ENCODE results near the gene RTN4. TPM values are rescaled to one million over a fixed set of nuclear protein-coding genes. Genes with fewer than 3 reads are reported as not detected.
"Not testable (repeated sequence)": the region's sequence is repeated elsewhere in the genome, so short reads cannot be mapped to it uniquely, and the experiment has no call there.

Gene RTN4
- total and polyA plus RNA-seq, 2 experiments from 2014 or later, result 218 to 221 TPM

- Mint-ChIP-seq H3K27ac (0 out of 2 replicates have a peak overlapping the region, but pooled peaks have one; percentile 13), H3K27me3 (ENCODE audit: insufficient read depth, low read depth, poor library complexity) (no peaks in the 10 kb centered on the region), H3K4me3 (no peak overlapping the region), H3K4me1 (peaks cover 35% of the 10 kb centered on the region), H3K9me3 (no peaks in the 10 kb centered on the region), H3K36me3 (ENCODE audit: low read depth) (no peaks in the 10 kb centered on the region)
- Histone ChIP-seq H3K4me2 (no peak overlapping the region), H3K27me3 (ENCODE audit: insufficient read depth) (no peaks in the 10 kb centered on the region), H3K27ac (ENCODE audit: low read depth) (no peak overlapping the region), H4K20me1 (replicated peaks; ENCODE audit: insufficient read depth) (peaks cover 49% of the 10 kb centered on the region), H3K4me3 (no peak overlapping the region), H2AFZ (no peak overlapping the region), H3K4me1 (ENCODE audit: insufficient read depth) (peaks cover 35% of the 10 kb centered on the region), H3K36me3 (ENCODE audit: insufficient read depth) (no peaks in the 10 kb centered on the region; the same call in 1 of the 2 replicates), H3K79me2 (replicated peaks; ENCODE audit: insufficient read depth) (peaks cover 100% of the 10 kb centered on the region), H3F3A (replicated peaks; ENCODE audit: low read depth) (no peaks in the 10 kb centered on the region), H3K9me2 (ENCODE audit: insufficient read depth) (no peaks in the 10 kb centered on the region)
- DNase-seq (ENCODE audit: low spot score) (peak; percentile 55), ATAC-seq (peak; percentile 79)
- TF ChIP-seq POLR2AphosphoS5 (IDR thresholded peaks at IDR 0.05; ENCODE audit: low read depth) (no peak), ETS1 (IDR thresholded peaks at IDR 0.05) (no peak), NANOG (IDR thresholded peaks at IDR 0.05; ENCODE audit: borderline replicate concordance) (no peak)
- TF ChIP-seq, protein P1, sequence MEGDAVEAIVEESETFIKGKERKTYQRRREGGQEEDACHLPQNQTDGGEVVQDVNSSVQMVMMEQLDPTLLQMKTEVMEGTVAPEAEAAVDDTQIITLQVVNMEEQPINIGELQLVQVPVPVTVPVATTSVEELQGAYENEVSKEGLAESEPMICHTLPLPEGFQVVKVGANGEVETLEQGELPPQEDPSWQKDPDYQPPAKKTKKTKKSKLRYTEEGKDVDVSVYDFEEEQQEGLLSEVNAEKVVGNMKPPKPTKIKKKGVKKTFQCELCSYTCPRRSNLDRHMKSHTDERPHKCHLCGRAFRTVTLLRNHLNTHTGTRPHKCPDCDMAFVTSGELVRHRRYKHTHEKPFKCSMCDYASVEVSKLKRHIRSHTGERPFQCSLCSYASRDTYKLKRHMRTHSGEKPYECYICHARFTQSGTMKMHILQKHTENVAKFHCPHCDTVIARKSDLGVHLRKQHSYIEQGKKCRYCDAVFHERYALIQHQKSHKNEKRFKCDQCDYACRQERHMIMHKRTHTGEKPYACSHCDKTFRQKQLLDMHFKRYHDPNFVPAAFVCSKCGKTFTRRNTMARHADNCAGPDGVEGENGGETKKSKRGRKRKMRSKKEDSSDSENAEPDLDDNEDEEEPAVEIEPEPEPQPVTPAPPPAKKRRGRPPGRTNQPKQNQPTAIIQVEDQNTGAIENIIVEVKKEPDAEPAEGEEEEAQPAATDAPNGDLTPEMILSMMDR (conservative IDR thresholded peaks at IDR 0.05; ENCODE audit: low read depth in 2 of 2), result peak; percentile 37 to 57
Observed at GRCh38 chr2:54997826-54998225, 52.4 kb downstream of the RTN4 start.

- H3K4me3 ChIP-seq, result no peak overlapping the region
- no peaks in the 10 kb centered on the region for H3K27me3 Mint-ChIP-seq (ENCODE audit: insufficient read depth, low read depth, poor library complexity)
- no peak overlapping the region for H3K27ac ChIP-seq (ENCODE audit: low read depth)
- TF ChIP-seq EZH2 (IDR thresholded peaks at IDR 0.05; ENCODE audit: low read depth, unreplicated experiment) (no peak), JUNB (IDR thresholded peaks at IDR 0.05; ENCODE audit: unreplicated experiment) (no peak), ZNF331 (CRISPR knock-in tag; IDR thresholded peaks at IDR 0.05; ENCODE audit: low read depth) (no peak), ZNF114 (CRISPR knock-in tag; IDR thresholded peaks at IDR 0.05) (no peak), EZH2phosphoT487 (IDR thresholded peaks at IDR 0.05; ENCODE audit: unreplicated experiment) (no peak), POLR2AphosphoS5 (IDR thresholded peaks at IDR 0.05; ENCODE audit: low read depth) (no peak), NANOG (IDR thresholded peaks at IDR 0.05; ENCODE audit: borderline replicate concordance) (no peak), STAT1 (IDR thresholded peaks at IDR 0.05; ENCODE audit: unreplicated experiment) (no peak), CREB1 (CRISPR knock-in tag; IDR thresholded peaks at IDR 0.05; ENCODE audit: low read depth) (no peak)
- TF ChIP-seq, protein P1 (conservative IDR thresholded peaks at IDR 0.05; ENCODE audit: low read depth in 2 of 2), result no peak
- TF ChIP-seq, protein P2, sequence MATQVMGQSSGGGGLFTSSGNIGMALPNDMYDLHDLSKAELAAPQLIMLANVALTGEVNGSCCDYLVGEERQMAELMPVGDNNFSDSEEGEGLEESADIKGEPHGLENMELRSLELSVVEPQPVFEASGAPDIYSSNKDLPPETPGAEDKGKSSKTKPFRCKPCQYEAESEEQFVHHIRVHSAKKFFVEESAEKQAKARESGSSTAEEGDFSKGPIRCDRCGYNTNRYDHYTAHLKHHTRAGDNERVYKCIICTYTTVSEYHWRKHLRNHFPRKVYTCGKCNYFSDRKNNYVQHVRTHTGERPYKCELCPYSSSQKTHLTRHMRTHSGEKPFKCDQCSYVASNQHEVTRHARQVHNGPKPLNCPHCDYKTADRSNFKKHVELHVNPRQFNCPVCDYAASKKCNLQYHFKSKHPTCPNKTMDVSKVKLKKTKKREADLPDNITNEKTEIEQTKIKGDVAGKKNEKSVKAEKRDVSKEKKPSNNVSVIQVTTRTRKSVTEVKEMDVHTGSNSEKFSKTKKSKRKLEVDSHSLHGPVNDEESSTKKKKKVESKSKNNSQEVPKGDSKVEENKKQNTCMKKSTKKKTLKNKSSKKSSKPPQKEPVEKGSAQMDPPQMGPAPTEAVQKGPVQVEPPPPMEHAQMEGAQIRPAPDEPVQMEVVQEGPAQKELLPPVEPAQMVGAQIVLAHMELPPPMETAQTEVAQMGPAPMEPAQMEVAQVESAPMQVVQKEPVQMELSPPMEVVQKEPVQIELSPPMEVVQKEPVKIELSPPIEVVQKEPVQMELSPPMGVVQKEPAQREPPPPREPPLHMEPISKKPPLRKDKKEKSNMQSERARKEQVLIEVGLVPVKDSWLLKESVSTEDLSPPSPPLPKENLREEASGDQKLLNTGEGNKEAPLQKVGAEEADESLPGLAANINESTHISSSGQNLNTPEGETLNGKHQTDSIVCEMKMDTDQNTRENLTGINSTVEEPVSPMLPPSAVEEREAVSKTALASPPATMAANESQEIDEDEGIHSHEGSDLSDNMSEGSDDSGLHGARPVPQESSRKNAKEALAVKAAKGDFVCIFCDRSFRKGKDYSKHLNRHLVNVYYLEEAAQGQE (IDR thresholded peaks at IDR 0.05; ENCODE audit: unreplicated experiment), result no peak
- no peak for ATAC-seq
- H3K36me3 Mint-ChIP-seq (ENCODE audit: low read depth), result no peaks in the 10 kb centered on the region
- DNase-seq (ENCODE audit: low spot score), result no peak
- no peak overlapping the region for H3K4me3 Mint-ChIP-seq
- no peak overlapping the region for H3K4me2 ChIP-seq
- H3K4me1 ChIP-seq (ENCODE audit: insufficient read depth), result peaks cover 20% of the 10 kb centered on the region
- H3K27ac Mint-ChIP-seq, result no peak overlapping the region
- H3K36me3 ChIP-seq (ENCODE audit: insufficient read depth), result no peaks in the 10 kb centered on the region; the same call in 1 of the 2 replicates
- H3K27me3 ChIP-seq (ENCODE audit: insufficient read depth), result no peaks in the 10 kb centered on the region
- no peaks in the 10 kb centered on the region for H3K9me2 ChIP-seq (ENCODE audit: insufficient read depth)
- H4K20me1 ChIP-seq (replicated peaks; ENCODE audit: insufficient read depth), result peaks cover 59% of the 10 kb centered on the region
- H3K79me2 ChIP-seq (replicated peaks; ENCODE audit: insufficient read depth), result peaks cover 100% of the 10 kb centered on the region
- H3K4me1 Mint-ChIP-seq, result peaks cover 27% of the 10 kb centered on the region
- H3K9me3 Mint-ChIP-seq, result no peaks in the 10 kb centered on the region
- no peak overlapping the region for H2AFZ ChIP-seq
- no peaks in the 10 kb centered on the region for H3F3A ChIP-seq (replicated peaks; ENCODE audit: low read depth)
Observed at GRCh38 chr2:54995553-54995952, 54.7 kb downstream of the RTN4 start.

- not testable (repeated sequence) for H3K4me3 ChIP-seq; H3K4me2 ChIP-seq; H3K27ac Mint-ChIP-seq; DNase-seq (ENCODE audit: low spot score); ATAC-seq; H3K27ac ChIP-seq (ENCODE audit: low read depth); H3K9me3 Mint-ChIP-seq; H3K36me3 ChIP-seq (ENCODE audit: insufficient read depth); H3K27me3 Mint-ChIP-seq (ENCODE audit: insufficient read depth, low read depth, poor library complexity); H2AFZ ChIP-seq; H3K27me3 ChIP-seq (ENCODE audit: insufficient read depth); H3K4me3 Mint-ChIP-seq; H3F3A ChIP-seq (replicated peaks; ENCODE audit: low read depth); H3K36me3 Mint-ChIP-seq (ENCODE audit: low read depth); H3K9me2 ChIP-seq (ENCODE audit: insufficient read depth)
- Histone ChIP-seq H4K20me1 (replicated peaks; ENCODE audit: insufficient read depth) (peaks cover 48% of the 10 kb centered on the region), H3K79me2 (replicated peaks; ENCODE audit: insufficient read depth) (peaks cover 100% of the 10 kb centered on the region), H3K4me1 (ENCODE audit: insufficient read depth) (peaks cover 17% of the 10 kb centered on the region)
- peaks cover 28% of the 10 kb centered on the region; the same call in 2 of the 3 replicates for H3K4me1 Mint-ChIP-seq
Observed at GRCh38 chr2:54990694-54991093, 59.6 kb downstream of the RTN4 start.

All from GM23338 (cell line).